HG02981 (cell line): ENCODE data around the gene TMUB2.
"Not testable (repeated sequence)": the region's sequence is repeated elsewhere in the genome, so short reads cannot be mapped to it uniquely, and the experiment has no call there.

Experiments
- ATAC-seq: cut with Tn5 transposase; IDR thresholded peaks from one replicate; pipeline ENCODE4 v1.9.1; 2021; ENCODE audit warnings: mild to moderate bottlenecking, moderate library complexity; ENCODE audit not compliant: unreplicated experiment

Gene TMUB2

DNA sequence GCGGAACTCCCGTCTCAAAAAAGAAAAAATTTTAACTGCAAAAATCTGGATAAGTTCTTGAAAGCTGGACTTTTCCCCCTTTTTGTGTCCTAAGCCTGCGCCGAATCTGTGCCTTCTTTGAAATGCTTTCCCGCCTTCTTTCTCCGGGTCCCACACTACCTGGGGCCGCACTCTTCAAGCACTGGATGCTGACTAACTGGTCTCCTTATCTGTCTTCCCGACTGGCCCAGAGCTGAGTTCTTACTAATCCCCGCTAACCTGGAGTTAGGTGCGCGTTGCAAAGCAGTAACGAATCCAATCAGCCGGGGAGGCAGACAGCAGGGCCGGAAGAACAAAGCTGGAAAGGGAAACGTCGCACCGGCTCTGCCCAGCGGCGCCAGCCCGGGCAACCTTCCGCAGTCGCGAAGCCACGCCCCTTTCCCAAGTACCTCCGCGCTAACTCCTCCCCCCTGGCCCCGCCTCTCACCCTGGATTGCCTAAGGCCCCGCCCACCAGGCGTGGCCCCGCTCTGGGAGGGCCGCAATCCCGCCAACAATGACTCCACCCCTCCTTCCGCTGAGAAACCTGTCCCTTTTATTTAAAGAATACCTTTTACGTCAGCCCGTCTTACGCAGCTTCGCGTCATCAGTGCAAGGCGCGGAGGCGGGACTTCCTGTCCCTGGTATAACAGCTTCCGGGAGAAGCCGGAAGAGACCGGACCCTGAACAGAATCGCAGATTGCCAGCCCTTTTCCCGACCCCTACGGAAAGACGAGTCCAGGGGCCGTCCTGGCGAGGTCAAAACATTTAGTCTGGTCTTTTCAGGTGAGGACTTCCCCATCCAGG lies at the start of gene TMUB2:
Gene TMUB2 (plus strand): TSS at position 666 of the 824 bp plus-strand sequence. CDS start 737 bp downstream, outside the sequence.
- ATAC-seq = peak; percentile 76

GRCh38 chr17:44137891-44138709 lies 48.7 kb upstream of the TMUB2 start:
- ATAC-seq = no peak

DNA sequence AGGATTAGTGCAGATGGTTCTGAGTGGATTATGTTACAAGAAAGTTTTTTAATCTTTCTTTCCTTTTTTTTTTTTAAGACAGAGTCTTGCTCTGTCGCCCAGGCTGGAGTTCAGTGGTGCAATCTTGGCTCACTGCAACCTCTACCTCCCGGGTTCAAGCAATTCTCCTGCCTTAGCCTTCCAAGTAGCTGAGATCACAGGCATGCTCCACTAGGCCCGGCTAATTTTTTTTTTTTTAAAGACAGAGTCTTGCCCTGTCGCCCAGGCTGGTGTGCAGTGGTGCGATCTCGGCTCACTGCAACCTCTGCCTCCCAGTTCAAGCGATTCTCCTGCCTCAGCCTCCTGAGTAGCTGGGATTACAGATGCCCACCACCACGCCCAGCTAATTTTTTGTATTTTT lies 42.9 kb upstream of the TMUB2 start:
- not testable (repeated sequence) for ATAC-seq

- ATAC-seq = no peak
These were observed 41.6 kb upstream of the TMUB2 start for GRCh38 chr17:44144966-44145739.

- no peak for ATAC-seq
These were observed 40.1 kb upstream of the TMUB2 start for GRCh38 chr17:44146375-44147346.

- no peak for ATAC-seq
These were observed 39.0 kb upstream of the TMUB2 start for GRCh38 chr17:44147812-44148211.

GRCh38 chr17:44149066-44149465 lies 37.7 kb upstream of the TMUB2 start:
- not testable (repeated sequence) for ATAC-seq

GRCh38 chr17:44149750-44150329 lies 36.9 kb upstream of the TMUB2 start:
- ATAC-seq = no peak

GRCh38 chr17:44152875-44153274 lies 33.9 kb upstream of the TMUB2 start:
- no peak for ATAC-seq

DNA sequence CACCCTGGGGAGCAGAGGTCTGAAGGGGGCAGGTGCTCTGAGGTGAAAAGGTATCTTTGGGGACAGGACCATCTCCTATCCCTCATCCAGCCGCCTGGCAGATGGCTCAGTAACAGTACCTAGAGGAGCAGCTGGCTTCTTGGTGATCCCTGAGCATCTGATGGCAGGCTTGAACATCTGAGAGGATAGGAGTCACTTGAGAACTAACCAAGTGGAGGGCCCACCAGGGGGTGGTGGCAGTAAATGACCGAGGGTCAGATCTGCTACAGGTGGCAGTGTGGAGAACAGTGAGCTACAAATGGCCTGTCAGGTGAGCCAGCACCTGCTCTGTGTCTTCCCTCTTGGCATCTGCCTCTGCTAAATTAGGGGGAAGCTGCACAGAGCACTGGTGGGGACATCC lies 31.3 kb upstream of the TMUB2 start:
- ATAC-seq = no peak

GRCh38 chr17:44159519-44160210 lies 27.1 kb upstream of the TMUB2 start:
- no peak for ATAC-seq

- ATAC-seq = no peak
These were observed 22.3 kb upstream of the TMUB2 start for GRCh38 chr17:44164476-44164875.

- no peak for ATAC-seq
These were observed 19.5 kb upstream of the TMUB2 start for GRCh38 chr17:44167181-44167861.

DNA sequence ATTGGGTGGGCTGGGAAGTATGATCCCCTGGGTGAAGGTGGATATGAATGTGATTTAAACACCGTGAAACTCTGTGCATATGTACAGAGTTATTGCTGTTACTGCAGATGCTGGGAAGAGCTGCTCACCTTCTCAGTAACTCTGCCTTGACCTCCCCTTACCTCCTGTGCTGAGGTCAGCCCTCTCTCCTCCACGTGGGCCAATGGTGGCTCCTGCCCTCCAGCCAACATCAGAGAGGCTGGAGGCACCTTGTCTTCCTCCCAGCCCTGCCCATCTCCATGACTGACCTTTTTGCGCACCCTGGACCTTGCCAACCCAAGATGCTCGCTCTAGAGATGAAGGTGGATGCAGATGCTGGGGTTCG lies 16.7 kb upstream of the TMUB2 start:
- ATAC-seq = no peak

GRCh38 chr17:44170499-44171201 lies 16.1 kb upstream of the TMUB2 start, which contains the start of gene ASB16:
TSS of gene ASB16 (plus strand) at chr17:44170704. CDS start at chr17:44170790, 86 bp downstream.
- ATAC-seq = no peak

DNA sequence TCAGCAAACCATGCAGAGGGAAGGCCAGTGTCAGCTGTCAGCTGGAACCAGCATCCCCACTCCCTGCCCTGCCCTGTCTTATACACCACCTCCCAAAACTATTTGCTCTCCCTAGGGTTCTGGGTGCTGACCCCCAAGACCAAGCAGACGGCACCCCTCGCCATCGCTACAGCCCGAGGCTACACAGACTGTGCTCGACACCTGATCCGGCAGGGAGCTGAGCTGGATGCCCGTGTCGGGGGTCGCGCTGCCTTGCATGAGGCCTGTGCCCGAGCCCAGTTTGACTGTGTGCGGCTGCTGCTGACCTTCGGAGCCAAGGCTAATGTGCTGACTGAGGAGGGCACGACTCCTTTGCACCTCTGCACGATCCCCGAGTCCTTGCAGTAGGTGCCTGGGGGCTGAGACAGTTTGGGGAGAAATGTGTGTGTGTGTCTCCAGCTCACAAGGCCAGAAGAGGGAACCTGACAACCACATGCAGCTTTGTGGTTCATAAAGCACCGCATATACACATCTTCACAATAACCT lies 14.8 kb upstream of the TMUB2 start:
- ATAC-seq = no peak

GRCh38 chr17:44174427-44174826 lies 12.3 kb upstream of the TMUB2 start:
- ATAC-seq = no peak

- ATAC-seq = no peak
These were observed 10.5 kb upstream of the TMUB2 start for GRCh38 chr17:44176257-44176656.
